Measurements from ENCODE around the gene SFMBT2. TPM values are rescaled to one million over a fixed set of nuclear protein-coding genes. Genes with fewer than 3 reads are reported as not detected.

SFMBT2 gene
- total RNA-seq, 1 experiment from 2014 or later = 14.3 TPM

GRCh38 chr10:7338469-7338868, 72.4 kb downstream of the SFMBT2 start (continued):
- TF ChIP-seq AFF4 (CRISPR knock-in tag; IDR thresholded peaks at IDR 0.05; ENCODE audit: borderline replicate concordance) (no peak), ZNF219 (CRISPR knock-in tag; IDR thresholded peaks at IDR 0.05; ENCODE audit: borderline replicate concordance) (no peak), SP1 (CRISPR knock-in tag; conservative IDR thresholded peaks at IDR 0.05) (no peak), TCF7 (CRISPR knock-in tag; IDR thresholded peaks at IDR 0.05; ENCODE audit: low read depth) (no peak)

GRCh38 chr10:7337431-7338171, 73.2 kb downstream of the SFMBT2 start:
- H3K27me3 Mint-ChIP-seq (ENCODE audit: low read depth) = no peaks in the 10 kb centered on the region
- H3K4me1 Mint-ChIP-seq = peaks cover 48% of the 10 kb centered on the region
- no peak overlapping the region for H3K27ac Mint-ChIP-seq
- peaks cover 9% of the 10 kb centered on the region for H3K9me3 Mint-ChIP-seq
- ChIA-PET CTCF (no interaction called here), POLR2A (no interaction called here)
- no peak overlapping the region for H3K4me3 Mint-ChIP-seq
- ATAC-seq = no peak
- TF ChIP-seq RELA (CRISPR knock-in tag; IDR thresholded peaks at IDR 0.05; ENCODE audit: borderline replicate concordance) = no peak
- TF ChIP-seq NR3C1 (CRISPR knock-in tag; conservative IDR thresholded peaks at IDR 0.05; ENCODE audit: low read depth) = no peak
- DNase-seq (ENCODE audit: low spot score) = no peak
- peaks cover 17% of the 10 kb centered on the region for H3K36me3 Mint-ChIP-seq

- ChIA-PET CTCF (no interaction called here), POLR2A (no interaction called here)
- DNase-seq (ENCODE audit: low spot score) (no peak), ATAC-seq (no peak)
- no peak overlapping the region for H3K4me3 Mint-ChIP-seq
- peaks cover 14% of the 10 kb centered on the region for H3K36me3 Mint-ChIP-seq
- no peaks in the 10 kb centered on the region for H3K27me3 Mint-ChIP-seq (ENCODE audit: low read depth)
- no peak overlapping the region for H3K27ac Mint-ChIP-seq
- no peak for TF ChIP-seq ZNF317 (CRISPR knock-in tag; IDR thresholded peaks at IDR 0.05; ENCODE audit: borderline replicate concordance, low read depth)
- no peak for TF ChIP-seq USF1 (CRISPR knock-in tag; IDR thresholded peaks at IDR 0.05)
- TF ChIP-seq ZNF532 (CRISPR knock-in tag; IDR thresholded peaks at IDR 0.05; ENCODE audit: borderline replicate concordance) = no peak
- TF ChIP-seq FOXP4 (CRISPR knock-in tag; IDR thresholded peaks at IDR 0.05) = no peak
- no peak for TF ChIP-seq ZNF671 (CRISPR knock-in tag; IDR thresholded peaks at IDR 0.05)
- H3K9me3 Mint-ChIP-seq = 0 out of 2 replicates have a peak, but pooled peaks cover 5% of the 10 kb centered on the region
- H3K4me1 Mint-ChIP-seq = peaks cover 46% of the 10 kb centered on the region
Measured at GRCh38 chr10:7335977-7336376, 74.9 kb downstream of the SFMBT2 start.
